Measurements from ENCODE around the gene CCDC40. TPM values are rescaled to one million over a fixed set of nuclear protein-coding genes. Genes with fewer than 3 reads are reported as not detected.

Gene CCDC40
- total RNA-seq, 1 donor from 2014 or later: 5.4 TPM

DNA sequence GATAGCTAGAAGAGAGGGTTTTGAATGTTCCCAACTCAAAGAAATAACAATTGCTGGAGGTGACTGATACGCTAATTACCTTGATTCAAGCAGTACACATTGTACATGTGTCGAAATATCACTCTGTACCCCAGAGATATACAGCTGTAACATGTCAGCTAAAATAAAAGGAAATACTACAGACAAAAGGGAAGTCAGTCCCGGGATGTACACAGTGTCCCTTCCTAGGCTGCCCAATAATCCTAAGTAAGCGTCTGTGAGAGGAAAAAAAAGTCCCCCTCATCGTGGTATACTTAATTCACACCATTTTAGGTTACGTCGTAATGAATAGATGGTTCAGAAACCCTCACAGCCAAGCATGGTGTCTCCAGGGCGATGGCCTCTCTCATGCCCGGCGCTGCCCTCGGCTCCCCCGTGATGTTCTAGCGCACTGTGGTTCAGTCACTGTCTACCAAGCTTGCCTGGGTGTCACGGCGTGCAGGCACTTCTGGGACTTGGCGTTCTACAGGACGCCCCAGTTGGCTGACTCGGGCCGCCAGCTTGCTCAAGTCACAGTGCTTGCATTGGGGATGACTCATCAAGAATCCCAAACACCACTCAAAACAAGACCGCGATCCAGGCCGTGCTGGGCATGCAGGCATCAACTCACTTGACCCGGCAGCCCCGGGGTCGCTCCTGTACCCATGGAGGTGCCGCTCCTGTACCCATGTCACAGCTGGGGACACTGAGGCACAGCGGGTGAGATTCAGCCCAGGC lies 27.6 kb downstream of the CCDC40 start:
- DNase-seq (ENCODE audit: low spot score in 2 of 2): peak; percentile 21 to 81
- Histone ChIP-seq H3K27me3 (no peaks in the 10 kb centered on the region), H3K27ac (peak overlapping the region; percentile 2 to 42), H3K36me3 (no peaks in the 10 kb centered on the region), H3K4me3 (no peak overlapping the region), H3K9me3 (no peaks in the 10 kb centered on the region), H3K4me1 (peaks cover 0 to 2% of the 10 kb centered on the region in 2 donors)
- intact Hi-C loops (cut with DNase I): no loop called here
- TF ChIP-seq CTCF (IDR thresholded peaks at IDR 0.05): no peak

DNA sequence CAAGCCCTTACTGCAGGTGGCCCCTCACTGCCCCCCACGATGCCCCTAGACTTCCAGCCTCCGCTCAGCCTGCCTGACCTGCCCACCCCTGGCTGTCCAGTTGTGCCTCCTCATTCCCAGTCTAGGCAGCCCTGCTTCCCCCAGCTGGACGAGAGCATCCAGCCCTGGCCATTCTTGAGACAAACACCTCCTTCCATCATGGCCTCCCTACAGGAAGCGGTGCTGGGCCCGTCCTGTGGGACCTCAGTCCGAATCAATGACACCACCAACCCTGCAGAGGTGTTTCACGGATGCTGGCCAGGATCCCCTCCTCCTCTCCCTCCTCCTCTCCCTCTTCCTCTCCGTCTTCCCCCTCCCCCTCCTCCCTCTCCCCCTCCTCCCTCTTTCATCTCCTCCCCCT lies 28.3 kb downstream of the CCDC40 start:
- DNase-seq (ENCODE audit: low spot score in 2 of 2): no peak
- no peak for TF ChIP-seq CTCF (IDR thresholded peaks at IDR 0.05)
- Histone ChIP-seq H3K9me3 (no peaks in the 10 kb centered on the region), H3K4me1 (peaks cover 0 to 2% of the 10 kb centered on the region in 2 donors), H3K27me3 (no peaks in the 10 kb centered on the region), H3K36me3 (no peaks in the 10 kb centered on the region), H3K4me3 (no peak overlapping the region), H3K27ac (peak overlapping the region; percentile 2 to 42)
- intact Hi-C loops (cut with DNase I): no loop called here

DNA sequence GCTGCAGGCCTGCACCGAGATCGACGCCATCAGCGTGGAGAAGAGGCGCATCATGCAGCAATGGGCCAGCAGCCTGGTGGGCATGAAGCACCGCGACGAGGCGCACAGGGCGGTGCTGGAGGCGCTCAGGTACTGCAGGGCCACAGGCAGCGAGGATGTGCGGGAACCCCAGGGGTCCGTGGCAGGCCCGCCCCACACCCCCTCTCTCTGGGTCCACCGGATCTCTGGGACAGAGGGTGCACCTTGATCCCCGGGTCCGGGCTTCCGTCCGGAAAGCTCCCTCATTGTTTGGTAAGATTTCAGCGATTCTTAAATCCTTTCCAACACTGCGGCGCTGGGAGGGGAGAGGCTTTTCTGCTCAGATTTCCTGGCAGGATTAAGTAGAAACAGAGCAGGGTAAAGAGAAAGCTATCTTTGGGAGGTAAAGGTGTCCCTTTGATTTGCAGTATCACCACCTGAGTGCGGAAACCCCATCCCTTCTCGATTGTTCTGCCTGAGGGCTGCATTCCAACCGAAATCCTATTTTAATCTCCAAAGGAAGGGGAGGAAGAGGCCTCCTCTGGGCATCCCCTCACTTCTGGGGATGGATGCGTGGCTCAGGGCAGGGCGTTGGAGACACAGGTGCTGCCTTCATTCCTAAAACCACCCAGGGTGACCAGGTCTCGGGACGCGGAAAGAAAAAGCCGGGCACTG lies 29.2 kb downstream of the CCDC40 start:
- intact Hi-C loops (cut with DNase I): no loop called here
- no peak for TF ChIP-seq CTCF (IDR thresholded peaks at IDR 0.05)
- DNase-seq (ENCODE audit: low spot score in 2 of 2): no peak

GRCh38 chr17:80067393-80067986 lies 31.0 kb downstream of the CCDC40 start:
- DNase-seq (ENCODE audit: low spot score in 2 of 2): no peak
- H3K36me3 ChIP-seq: no peaks in the 10 kb centered on the region
- no peaks in the 10 kb centered on the region for H3K9me3 ChIP-seq
- no peak overlapping the region for H3K4me3 ChIP-seq
- TF ChIP-seq CTCF (IDR thresholded peaks at IDR 0.05): no peak
- no peak overlapping the region for H3K27ac ChIP-seq
- no peaks in the 10 kb centered on the region for H3K27me3 ChIP-seq
- intact Hi-C loops (cut with DNase I): no loop called here
- H3K4me1 ChIP-seq: peaks cover 3 to 12% of the 10 kb centered on the region in 2 donors

More for the DNA sequence above, 29.2 kb downstream of the CCDC40 start:
- Histone ChIP-seq H3K36me3 (no peaks in the 10 kb centered on the region), H3K27me3 (no peaks in the 10 kb centered on the region), H3K27ac (no peak overlapping the region), H3K4me1 (peaks cover 0 to 5% of the 10 kb centered on the region in 2 donors), H3K9me3 (no peaks in the 10 kb centered on the region), H3K4me3 (no peak overlapping the region)

GRCh38 chr17:80068301-80069222 lies 32.1 kb downstream of the CCDC40 start:
- no peak for TF ChIP-seq CTCF (IDR thresholded peaks at IDR 0.05)
- Histone ChIP-seq H3K9me3 (no peaks in the 10 kb centered on the region), H3K27ac (peak overlapping the region; percentile 83 to 87), H3K36me3 (no peaks in the 10 kb centered on the region), H3K4me1 (peaks cover 3 to 12% of the 10 kb centered on the region in 2 donors), H3K27me3 (no peaks in the 10 kb centered on the region), H3K4me3 (no peak overlapping the region)
- DNase-seq (ENCODE audit: low spot score in 2 of 2): peak in 1 of 2 donors; percentile 77
- intact Hi-C loops (cut with DNase I): no loop called here
